Endodermal cell (in vitro differentiated cells): ENCODE data around the gene TPST2. TPM values are rescaled to one million over a fixed set of nuclear protein-coding genes. Genes with fewer than 3 reads are reported as not detected.

ENCODE experiments used
- DNase-seq: peaks from one replicate; pipeline ENCODE4 v3.0.0-alpha.2; 2017
- H3K27ac ChIP-seq: 2 replicates; pipeline ENCODE4 v1.5.1; 2013; ENCODE audit warnings: mild to moderate bottlenecking, low read depth, low read length, moderate library complexity
- H3K27me3 ChIP-seq: 2 replicates; pipeline ENCODE4 v1.6.1; 2013; ENCODE audit warnings: mild to moderate bottlenecking, low read length, moderate library complexity; ENCODE audit not compliant: insufficient read depth, control insufficient read depth, poor library complexity, severe bottlenecking
- H3K36me3 ChIP-seq: 2 replicates; pipeline ENCODE4 v1.7.0; 2013; ENCODE audit warnings: mild to moderate bottlenecking, low read length, moderate library complexity; ENCODE audit not compliant: control insufficient read depth, insufficient read depth
- H3K4me1 ChIP-seq: one replicate; pipeline ENCODE4 v1.7.0; 2013; ENCODE audit warnings: low read length; ENCODE audit not compliant: control insufficient read depth, insufficient read depth
- H3K4me3 ChIP-seq: 2 replicates; pipeline ENCODE4 v1.5.1; 2013; ENCODE audit warnings: mild to moderate bottlenecking, low read length, moderate library complexity
- H3K9ac ChIP-seq: 2 replicates; pipeline ENCODE4 v1.6.1; 2013; ENCODE audit warnings: mild to moderate bottlenecking, low read length, moderate library complexity; ENCODE audit not compliant: poor library complexity, severe bottlenecking; ENCODE audit errors: extremely low read depth
- H3K9me3 ChIP-seq: 2 replicates; pipeline ENCODE4 v1.6.1; 2013; ENCODE audit warnings: mild to moderate bottlenecking, low read length, moderate library complexity; ENCODE audit not compliant: control insufficient read depth
- H3K27ac Mint-ChIP-seq: 2 replicates; pipeline ENCODE4 v1.8.0; 2020; ENCODE audit warnings: mixed read lengths
- H3K27me3 Mint-ChIP-seq: 2 replicates; pipeline ENCODE4 v1.8.0; 2021; ENCODE audit warnings: mild to moderate bottlenecking, mixed read lengths; ENCODE audit not compliant: insufficient read depth
- H3K36me3 Mint-ChIP-seq: 2 replicates; pipeline ENCODE4 v1.8.0; 2020; ENCODE audit warnings: low read depth, mixed read lengths
- H3K4me1 Mint-ChIP-seq: 2 replicates; pipeline ENCODE4 v1.8.0; 2020; ENCODE audit warnings: mixed read lengths
- H3K4me3 Mint-ChIP-seq: 2 replicates; pipeline ENCODE4 v1.8.0; 2020; ENCODE audit warnings: mild to moderate bottlenecking, moderate library complexity, mixed read lengths
- H3K9me3 Mint-ChIP-seq: 2 replicates; pipeline ENCODE4 v1.8.0; 2020; ENCODE audit warnings: mild to moderate bottlenecking, mixed read lengths
- WGBS, 2 experiments: methylation state at CpG; one replicate each; pipeline versions ENCODE4 v1.1.5 to v1.1.7; 2013; ENCODE audit warnings: missing lambda C conversion rate in 2 of 2, mixed read lengths in 1 of 2; ENCODE audit not compliant: insufficient coverage in 1 of 2, insufficient read length in 1 of 2; 5-methylcytosine and 5-hydroxymethylcytosine counted together
- total RNA-seq, 2 donors: library from RNA; stranded (reverse); fragmentation: NEBNext Ultra II Directional in 1 of 2; extraction: Animal tissue kit (Norgen Biotek cat#: 25700) in 1 of 2; gene quantifications; 2 replicates in 1 of 2; 3 replicates in 1 of 2; pipeline ENCODE4 v1.2.1, GENCODE V29; 2021
- TF ChIP-seq, protein P1 (sequence below): fragments of 200-600 bp; sonication (generic); conservative IDR thresholded peaks from 2 replicates; pipeline ENCODE4 v1.5.0; 2021; ENCODE audit warnings: antibody characterized with exemption, mild to moderate bottlenecking

The TPST2 gene
- total RNA-seq, 2 donors from 2014 or later = 38.9 to 53.2 TPM

DNA sequence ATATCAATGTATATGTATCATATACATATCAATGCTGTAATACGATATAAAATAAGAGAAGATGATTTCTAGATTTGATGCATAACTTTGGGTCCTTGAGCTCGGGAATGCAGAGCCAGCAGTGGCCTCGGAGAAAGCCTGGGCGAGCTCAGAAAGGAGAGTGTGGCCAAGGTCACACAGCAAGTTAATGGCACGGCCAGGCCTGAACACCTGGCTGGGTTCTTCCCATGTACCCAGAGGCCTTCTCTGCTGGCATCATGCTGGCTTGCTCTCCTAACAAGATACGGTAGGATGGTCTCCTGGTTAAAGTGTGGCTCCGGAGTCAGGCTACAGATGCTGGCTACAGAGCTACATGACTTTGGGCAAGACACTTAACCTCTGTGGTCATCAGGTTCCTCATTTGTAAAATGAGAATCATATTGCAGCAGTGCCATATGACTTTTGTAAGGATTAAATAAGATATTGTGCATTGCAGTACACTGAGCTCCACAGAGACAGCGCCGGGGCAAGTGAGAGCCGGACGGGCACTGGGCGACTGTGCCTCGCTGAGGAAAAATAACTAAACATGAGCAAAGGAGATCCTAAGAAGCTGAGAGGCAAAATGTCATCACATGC is 29.9 kb downstream of the TPST2 start:
- Mint-ChIP-seq H3K4me1 (peaks cover 43% of the 10 kb centered on the region), H3K4me3 (no peak overlapping the region), H3K27ac (no peak overlapping the region), H3K9me3 (no peaks in the 10 kb centered on the region), H3K27me3 (no peaks in the 10 kb centered on the region), H3K36me3 (peaks cover 8% of the 10 kb centered on the region)
- Histone ChIP-seq H3K27me3 (no peaks in the 10 kb centered on the region), H3K4me1 (peaks cover 6% of the 10 kb centered on the region), H3K9ac (no peak overlapping the region), H3K9me3 (no peaks in the 10 kb centered on the region), H3K36me3 (no peaks in the 10 kb centered on the region), H3K4me3 (no peak overlapping the region), H3K27ac (no peak overlapping the region)
- DNase-seq = no peak
- TF ChIP-seq, protein P1, sequence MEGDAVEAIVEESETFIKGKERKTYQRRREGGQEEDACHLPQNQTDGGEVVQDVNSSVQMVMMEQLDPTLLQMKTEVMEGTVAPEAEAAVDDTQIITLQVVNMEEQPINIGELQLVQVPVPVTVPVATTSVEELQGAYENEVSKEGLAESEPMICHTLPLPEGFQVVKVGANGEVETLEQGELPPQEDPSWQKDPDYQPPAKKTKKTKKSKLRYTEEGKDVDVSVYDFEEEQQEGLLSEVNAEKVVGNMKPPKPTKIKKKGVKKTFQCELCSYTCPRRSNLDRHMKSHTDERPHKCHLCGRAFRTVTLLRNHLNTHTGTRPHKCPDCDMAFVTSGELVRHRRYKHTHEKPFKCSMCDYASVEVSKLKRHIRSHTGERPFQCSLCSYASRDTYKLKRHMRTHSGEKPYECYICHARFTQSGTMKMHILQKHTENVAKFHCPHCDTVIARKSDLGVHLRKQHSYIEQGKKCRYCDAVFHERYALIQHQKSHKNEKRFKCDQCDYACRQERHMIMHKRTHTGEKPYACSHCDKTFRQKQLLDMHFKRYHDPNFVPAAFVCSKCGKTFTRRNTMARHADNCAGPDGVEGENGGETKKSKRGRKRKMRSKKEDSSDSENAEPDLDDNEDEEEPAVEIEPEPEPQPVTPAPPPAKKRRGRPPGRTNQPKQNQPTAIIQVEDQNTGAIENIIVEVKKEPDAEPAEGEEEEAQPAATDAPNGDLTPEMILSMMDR = no peak
- 91 to 93% methylated on average over 6 to 13 of the region's 13 CpGs for WGBS, 2 experiments

DNA sequence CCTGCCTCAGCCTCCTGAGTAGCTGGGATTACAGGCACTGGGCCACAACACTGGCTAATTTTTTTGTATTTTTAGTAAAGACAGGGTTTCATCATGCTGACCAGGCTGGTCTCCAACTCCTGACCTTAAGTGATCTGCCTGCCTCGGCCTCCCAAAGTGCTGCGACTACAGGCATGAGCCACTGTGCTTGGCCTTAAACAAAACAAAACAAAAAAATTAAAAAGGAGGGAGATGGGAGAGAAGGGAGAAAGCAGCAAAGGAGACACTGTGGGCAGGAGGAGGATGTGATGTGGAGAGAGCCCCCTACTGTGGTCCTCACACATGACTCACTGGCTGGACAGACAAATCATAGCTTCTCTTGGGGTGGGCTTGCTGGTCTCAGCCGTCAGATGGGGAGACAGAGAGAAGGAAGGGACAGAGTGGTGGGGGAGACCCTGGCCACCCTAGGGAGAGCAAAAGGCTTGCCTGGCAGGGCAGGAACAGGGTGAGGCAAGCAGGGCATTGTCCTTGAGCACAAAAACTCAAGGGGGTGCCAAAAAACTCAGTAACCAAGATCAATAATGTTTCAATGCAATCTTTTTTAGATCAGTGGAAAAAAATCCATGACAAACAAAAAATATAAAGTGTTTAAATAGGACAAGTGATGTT is 31.6 kb downstream of the TPST2 start:
- Histone ChIP-seq H3K4me3 (no peak overlapping the region), H3K27ac (no peak overlapping the region), H3K36me3 (no peaks in the 10 kb centered on the region), H3K4me1 (peaks cover 6% of the 10 kb centered on the region), H3K9ac (no peak overlapping the region), H3K9me3 (no peaks in the 10 kb centered on the region), H3K27me3 (no peaks in the 10 kb centered on the region)
- WGBS, 2 experiments = 71 to 73% methylated on average over 1 to 3 of the region's 3 CpGs
- H3K36me3 Mint-ChIP-seq = peaks cover 3% of the 10 kb centered on the region
- H3K27ac Mint-ChIP-seq = peak overlapping the region; percentile 69
- TF ChIP-seq, protein P1 = peak; percentile 20
- no peaks in the 10 kb centered on the region for H3K27me3 Mint-ChIP-seq
- H3K9me3 Mint-ChIP-seq = no peaks in the 10 kb centered on the region
- H3K4me3 Mint-ChIP-seq = no peak overlapping the region
- DNase-seq = no peak
- peaks cover 28% of the 10 kb centered on the region for H3K4me1 Mint-ChIP-seq

DNA sequence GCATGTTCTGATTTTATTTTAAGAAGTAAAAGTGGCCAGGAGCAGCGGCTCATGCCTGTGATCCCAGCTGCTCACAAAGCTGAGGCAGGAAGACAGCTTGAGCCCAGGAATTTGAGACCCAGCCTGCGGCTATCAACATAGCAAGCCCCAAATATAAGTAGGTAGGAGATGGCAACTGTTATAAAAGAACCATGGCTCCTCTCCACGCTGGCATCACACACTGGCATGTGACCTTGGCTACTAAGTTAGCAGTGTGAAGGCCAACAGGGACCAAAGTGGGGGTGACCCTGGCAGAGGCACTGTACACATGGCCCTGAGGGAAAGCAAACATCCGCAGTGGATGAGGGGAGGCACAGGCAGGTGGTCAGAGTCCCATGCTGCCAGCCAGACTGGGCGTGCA is 33.0 kb downstream of the TPST2 start:
- Histone ChIP-seq H3K27ac (no peak overlapping the region), H3K36me3 (no peaks in the 10 kb centered on the region), H3K9ac (no peak overlapping the region), H3K9me3 (no peaks in the 10 kb centered on the region), H3K4me3 (no peak overlapping the region), H3K27me3 (no peaks in the 10 kb centered on the region), H3K4me1 (peaks cover 6% of the 10 kb centered on the region)
- no peak for DNase-seq
- H3K36me3 Mint-ChIP-seq = peaks cover 3% of the 10 kb centered on the region
- H3K4me1 Mint-ChIP-seq = peaks cover 26% of the 10 kb centered on the region
- 85 to 95% methylated on average over 3 to 5 of the region's 5 CpGs for WGBS, 2 experiments
- peak overlapping the region; percentile 39 for H3K27ac Mint-ChIP-seq
- H3K4me3 Mint-ChIP-seq = no peak overlapping the region
- TF ChIP-seq, protein P1 = no peak
- no peaks in the 10 kb centered on the region for H3K9me3 Mint-ChIP-seq
- H3K27me3 Mint-ChIP-seq = no peaks in the 10 kb centered on the region
